Endometrium (tissue), 2 donors: Measurements from ENCODE around the gene COL6A1.
"Not testable (repeated sequence)": the region's sequence is repeated elsewhere in the genome, so short reads cannot be mapped to it uniquely, and the experiment has no call there.

ENCODE experiments used
- FAIRE-seq: peaks from 2 replicates; lab custom pipeline; 2012; peaks lifted over from hg19 to GRCh38; lab: Jason Lieb, UNC
- donor health status: control.
- donor health status: control.

The COL6A1 gene

GRCh38 chr21:45995686-45996179 lies 14.2 kb downstream of the COL6A1 start:
- no peak for FAIRE-seq

DNA sequence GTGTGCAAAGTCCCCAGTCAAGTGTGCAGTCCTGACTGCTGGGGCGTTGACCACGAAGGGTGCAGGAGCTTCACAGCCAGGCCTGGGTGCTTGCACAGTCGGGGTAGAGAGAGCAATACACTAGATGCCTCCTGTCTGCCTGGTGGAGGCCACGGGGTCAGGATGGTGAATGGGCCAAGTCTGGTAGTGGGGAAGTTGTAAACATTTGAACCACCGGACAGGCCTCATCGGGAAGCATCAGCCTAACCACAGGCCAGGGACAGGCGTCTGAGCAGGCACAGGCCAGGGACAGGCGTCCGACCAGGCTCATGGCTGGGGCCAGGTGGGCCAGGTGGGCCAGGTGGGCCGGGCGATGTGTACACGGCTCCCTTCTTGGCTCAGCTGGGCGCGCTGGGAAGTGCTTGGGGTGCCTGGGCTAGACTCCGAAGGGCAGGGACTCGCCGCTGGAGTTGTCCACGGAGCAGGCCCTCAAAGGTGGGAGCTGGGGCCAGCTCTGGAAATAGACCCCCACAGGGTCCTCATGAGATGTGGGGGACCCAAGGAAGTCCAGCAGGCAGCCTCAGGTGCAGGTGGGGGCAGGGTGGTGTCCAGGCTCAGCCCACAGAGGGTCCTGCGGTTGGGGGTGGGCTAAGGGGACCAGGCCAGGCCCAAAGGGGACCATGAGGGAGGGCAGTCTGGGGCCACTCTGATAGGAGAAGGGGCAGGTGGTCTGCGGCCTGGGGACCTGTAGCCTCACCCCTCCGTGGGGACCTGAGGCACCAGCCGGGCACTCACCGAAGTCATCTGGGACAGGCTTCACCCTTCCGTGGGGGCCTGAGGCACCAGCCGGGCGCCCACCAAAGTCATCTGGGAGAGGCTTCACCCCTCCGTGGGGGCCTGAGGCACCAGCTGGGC lies 15.0 kb downstream of the COL6A1 start:
- FAIRE-seq = no peak

DNA sequence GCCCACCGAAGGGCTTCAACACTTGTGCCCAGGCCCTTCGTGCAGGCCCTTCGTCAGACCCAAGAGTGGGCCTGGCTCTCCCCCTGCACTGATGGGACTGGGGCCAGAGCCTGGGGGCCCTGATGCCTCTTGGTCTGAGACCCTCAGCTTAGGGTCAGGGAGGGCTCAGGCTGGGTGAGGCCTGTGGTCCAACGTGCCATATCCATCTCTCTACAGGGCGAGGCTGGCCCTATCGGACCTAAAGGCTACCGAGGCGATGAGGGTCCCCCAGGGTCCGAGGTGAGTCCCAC lies 15.6 kb downstream of the COL6A1 start:
- no peak for FAIRE-seq

DNA sequence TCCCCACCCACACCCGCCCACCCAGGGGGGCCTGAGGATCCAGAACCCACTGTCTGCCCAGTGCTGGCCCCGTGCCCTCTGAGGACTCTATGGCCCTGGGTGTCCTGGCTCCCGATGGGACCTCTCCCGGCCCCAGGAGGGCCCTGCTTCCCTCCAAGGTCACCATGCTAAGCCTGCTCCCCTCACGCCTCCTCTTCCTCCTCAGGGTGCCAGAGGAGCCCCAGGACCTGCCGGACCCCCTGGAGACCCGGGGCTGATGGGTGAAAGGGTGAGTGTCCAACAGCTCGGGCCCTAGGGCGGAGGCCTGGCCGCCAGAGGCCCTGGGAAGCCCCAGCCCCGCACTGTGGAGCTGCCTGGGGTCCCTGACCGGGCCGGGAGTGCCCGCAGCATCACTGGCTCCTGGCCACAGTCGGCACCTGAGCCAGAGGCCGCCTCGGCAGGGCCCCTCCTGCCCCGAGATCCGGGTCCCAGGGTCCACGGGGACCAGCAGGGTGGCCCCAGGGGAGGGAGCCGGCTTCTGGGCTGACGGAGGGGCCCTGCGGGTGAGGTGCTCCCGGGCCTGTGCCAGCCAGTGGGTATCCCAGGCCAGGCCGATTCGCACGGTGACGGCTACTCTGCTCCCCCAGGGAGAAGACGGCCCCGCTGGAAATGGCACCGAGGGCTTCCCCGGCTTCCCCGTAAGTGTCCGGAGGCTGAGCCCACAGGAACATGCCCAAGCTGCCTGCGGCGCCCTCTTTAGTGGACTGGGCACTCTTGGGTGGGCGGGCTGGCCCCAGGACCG lies 16.1 kb downstream of the COL6A1 start:
- FAIRE-seq = no peak

- FAIRE-seq = no peak
These were observed 16.7 kb downstream of the COL6A1 start for GRCh38 chr21:45998276-45998701.

GRCh38 chr21:45998871-45999580 lies 17.5 kb downstream of the COL6A1 start:
- no peak for FAIRE-seq

DNA sequence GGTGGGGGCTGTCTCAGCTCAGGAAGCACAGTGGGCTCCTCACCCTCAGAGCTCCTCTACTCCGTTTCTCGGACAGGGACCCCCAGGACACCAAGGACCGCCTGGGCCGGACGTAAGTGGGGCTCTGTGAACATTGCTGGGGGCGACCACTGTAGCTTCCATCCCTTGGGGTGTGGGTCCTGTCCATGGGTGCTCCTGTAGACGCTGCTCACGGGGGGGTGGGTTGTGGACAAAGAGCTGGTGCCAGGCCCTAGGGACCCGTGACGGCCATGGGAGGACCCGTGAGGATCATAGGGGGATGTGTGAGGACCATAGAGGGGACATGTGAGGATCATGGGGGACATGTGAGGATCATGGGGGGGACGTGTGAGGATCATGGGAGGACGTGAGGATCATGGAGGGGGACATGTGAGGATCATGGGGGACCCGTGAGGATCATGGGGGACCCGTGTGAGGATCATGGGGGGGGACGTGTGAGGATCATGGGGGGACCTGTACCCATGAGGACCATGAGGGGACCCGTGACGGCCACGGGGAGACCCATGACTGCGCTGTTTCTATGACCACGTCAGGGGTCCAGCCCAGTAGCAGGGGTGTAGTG lies 18.1 kb downstream of the COL6A1 start:
- FAIRE-seq = no peak

DNA sequence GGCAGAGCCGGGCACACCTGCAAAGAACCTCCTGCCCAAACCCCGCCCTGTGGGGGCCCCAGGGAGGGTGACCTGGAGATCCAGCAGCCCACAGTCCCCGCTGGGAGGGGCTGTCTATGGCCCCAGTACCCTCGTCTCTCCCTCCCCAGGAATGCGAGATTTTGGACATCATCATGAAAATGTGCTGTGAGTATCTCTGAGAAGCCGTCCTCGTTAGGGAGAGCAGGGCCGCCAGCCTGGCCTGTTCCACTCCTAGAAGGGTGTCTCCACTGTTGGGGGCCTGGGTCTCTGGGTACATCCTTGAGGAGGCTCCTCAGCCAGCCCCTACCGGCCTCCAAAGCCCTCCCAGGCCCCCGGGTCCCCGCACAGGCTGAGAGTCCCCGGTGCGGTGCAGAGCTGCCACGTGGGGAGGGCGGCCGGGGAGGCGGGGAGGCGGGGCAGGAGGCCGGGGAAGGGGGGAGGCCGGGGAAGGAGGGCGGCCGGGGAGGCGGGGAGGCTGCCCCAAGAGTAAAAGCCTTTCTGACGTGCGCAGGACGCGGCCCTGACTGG lies 18.7 kb downstream of the COL6A1 start:
- FAIRE-seq = no peak

- no peak for FAIRE-seq
These were observed 19.4 kb downstream of the COL6A1 start for GRCh38 chr21:46000731-46001641.

DNA sequence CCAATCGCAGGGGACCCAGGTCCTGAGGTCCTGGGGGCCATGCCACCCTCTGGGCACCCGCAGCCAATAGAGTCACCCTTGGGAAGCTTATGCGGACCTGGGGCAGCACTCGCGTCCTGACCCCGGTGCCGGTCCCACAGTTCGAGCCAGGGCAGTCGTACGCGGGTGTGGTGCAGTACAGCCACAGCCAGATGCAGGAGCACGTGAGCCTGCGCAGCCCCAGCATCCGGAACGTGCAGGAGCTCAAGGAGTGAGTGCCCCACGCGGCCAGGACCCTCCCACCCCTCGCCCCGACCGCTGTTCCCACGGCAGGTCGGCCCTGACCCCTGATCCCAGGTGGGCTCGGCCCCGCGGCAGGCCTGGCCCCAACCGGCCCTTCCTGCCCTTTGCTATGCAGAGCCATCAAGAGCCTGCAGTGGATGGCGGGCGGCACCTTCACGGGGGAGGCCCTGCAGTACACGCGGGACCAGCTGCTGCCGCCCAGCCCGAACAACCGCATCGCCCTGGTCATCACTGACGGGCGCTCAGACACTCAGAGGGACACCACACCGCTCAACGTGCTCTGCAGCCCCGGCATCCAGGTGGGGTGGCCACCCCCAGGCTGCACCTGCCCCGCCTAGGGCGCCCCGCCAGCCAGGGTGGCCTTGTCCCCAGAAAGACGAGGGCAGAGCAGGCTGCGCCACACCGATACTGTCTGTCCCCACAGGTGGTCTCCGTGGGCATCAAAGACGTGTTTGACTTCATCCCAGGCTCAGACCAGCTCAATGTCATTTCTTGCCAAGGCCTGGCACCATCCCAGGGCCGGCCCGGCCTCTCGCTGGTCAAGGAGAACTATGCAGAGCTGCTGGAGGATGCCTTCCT lies 20.5 kb downstream of the COL6A1 start:
- no peak for FAIRE-seq

DNA sequence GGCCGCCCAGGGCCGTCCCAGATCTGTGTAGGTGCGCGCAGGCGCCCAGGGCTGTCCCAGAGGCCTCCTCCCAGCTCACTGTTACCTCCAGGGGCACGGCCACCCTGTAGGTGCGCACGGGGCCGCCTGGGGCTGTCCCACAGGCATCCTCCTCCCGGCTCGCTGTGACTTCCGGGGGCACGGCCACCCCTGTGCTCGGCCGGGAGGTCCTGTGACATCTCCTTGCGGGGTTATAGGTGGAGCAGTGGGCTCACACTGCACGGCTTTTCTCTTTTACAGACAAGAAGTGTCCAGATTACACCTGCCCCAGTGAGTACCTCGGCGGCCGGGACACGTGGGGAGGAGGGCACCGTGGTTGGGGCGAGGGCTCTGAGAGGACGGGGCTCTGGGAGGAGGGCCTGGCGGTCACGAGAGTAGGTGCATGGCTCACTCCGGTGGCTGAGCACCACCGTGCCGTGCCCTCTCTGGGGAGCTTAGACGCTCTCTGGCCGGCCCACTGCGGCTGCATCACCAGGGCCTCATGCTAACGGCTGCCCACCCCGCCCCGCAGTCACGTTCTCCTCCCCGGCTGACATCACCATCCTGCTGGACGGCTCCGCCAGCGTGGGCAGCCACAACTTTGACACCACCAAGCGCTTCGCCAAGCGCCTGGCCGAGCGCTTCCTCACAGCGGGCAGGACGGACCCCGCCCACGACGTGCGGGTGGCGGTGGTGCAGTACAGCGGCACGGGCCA lies 21.4 kb downstream of the COL6A1 start:
- no peak for FAIRE-seq

- no peak for FAIRE-seq
These were observed 22.0 kb downstream of the COL6A1 start for GRCh38 chr21:46003575-46004007.

DNA sequence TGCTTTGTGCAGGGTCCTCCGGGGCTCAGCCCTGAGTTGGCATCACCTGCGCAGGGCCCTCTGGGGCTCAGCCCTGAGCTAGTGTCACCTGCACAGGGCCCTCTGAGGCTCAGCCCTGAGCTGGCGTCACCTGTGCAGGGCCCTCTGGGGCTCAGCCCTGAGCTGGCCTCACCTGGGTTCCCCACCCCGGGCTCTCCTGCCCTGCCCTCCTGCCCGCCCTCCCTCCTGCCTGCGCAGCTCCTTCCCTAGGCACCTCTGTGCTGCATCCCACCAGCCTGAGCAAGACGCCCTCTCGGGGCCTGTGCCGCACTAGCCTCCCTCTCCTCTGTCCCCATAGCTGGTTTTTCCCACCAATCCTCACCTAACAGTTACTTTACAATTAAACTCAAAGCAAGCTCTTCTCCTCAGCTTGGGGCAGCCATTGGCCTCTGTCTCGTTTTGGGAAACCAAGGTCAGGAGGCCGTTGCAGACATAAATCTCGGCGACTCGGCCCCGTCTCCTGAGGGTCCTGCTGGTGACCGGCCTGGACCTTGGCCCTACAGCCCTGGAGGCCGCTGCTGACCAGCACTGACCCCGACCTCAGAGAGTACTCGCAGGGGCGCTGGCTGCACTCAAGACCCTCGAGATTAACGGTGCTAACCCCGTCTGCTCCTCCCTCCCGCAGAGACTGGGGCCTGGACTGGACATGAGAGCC lies 22.7 kb downstream of the COL6A1 start:
- no peak for FAIRE-seq

DNA sequence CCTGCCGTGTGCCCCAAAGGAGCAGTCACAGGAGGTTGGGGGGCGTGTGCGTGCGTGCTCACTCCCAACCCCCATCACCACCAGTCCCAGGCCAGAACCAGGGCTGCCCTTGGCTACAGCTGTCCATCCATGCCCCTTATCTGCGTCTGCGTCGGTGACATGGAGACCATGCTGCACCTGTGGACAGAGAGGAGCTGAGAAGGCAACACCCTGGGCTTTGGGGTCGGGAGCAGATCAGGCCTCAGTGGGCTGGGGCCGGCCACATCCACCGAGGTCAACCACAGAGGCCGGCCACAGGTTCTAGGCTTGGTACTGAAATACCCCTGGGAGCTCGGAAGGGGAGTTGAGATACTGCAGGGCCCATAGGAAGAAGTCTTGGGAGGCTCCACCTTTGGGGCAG lies 23.5 kb downstream of the COL6A1 start:
- FAIRE-seq = no peak

DNA sequence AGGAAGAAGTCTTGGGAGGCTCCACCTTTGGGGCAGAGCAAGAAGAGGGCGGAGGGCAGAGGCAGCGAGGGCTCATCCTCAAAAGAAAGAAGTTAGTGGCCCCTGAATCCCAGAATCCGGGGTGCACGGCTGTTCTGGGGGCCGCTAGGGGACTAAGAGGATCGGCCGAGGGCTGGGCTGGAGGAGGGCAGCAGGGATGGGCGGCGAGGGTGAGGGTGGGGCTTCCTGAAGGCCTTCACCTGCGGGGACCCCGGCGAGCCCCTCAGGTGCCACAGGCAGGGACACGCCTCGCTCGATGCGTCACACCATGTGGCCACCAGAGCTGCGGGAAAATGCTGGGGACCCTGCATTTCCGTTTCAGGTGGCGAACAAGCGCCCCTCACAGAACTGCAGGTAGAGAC lies 23.9 kb downstream of the COL6A1 start:
- FAIRE-seq = no peak

- FAIRE-seq = not testable (repeated sequence)
These were observed 24.4 kb downstream of the COL6A1 start for GRCh38 chr21:46005894-46006546.

- FAIRE-seq = no peak
These were observed 25.2 kb downstream of the COL6A1 start for GRCh38 chr21:46006547-46007491.
